GF-D8 (cell line): ENCODE data around the gene MBD5.

Experiments
- DNase-seq: peaks from one replicate; lab custom pipeline; 2025; lab: John Stamatoyannopoulos, UW

MBD5 gene

DNA sequence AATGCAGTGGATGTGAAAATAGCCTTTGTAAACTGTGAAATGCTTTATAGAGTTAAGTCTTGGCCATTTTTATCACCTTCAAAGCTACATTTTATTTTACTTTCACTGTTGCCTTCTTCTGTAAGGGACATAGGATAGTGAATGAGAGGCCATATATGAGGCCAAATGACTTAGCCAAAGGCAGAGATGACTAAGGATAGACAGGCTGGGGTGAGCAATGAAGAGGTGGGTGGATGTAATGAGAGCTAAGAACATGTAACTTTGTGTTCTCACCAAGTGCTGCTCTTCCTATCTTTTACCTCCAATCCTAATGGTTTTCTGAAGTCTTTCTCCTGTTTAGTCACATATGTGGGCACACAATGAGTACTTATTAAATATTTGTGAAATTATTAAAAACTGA, 101.9 kb downstream of the MBD5 start:
- DNase-seq: no peak

DNA sequence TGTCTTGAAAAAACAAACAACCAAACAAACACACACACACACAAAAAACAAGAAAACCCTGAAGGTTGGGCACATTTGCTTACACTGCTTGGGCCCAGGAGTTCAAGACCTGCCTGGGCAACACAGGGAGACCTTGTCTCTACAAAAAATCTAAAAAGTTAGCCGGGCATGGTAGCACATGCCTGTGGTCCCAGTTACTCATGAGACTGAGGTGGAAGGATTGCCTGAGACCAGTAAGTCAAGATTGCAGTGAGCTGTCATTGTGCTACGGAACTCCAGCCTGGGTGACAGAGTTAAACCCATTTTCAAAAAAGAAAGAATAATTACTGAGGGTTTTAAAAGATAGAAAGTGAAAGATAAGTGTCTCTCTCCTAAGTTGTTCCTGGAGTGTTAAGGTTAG, 103.4 kb downstream of the MBD5 start:
- DNase-seq: no peak

DNA sequence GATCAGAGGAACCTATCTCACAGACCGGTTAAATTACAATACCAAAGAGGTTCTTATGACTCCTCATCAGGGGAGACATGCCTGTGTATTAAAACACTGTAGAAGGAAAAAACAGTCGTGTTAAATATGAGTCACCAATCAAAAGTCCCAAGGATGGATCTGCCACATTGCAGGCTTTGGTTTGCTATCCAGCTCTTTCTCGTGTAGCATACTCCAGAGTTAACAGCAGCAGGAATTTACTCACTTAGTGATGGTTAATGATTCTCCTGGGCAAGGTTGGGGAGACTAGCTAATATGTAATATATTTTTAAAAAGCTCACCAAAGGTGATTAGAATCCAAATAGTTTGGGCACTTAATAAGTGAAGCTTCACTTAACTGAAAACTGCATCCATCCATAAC, 109.7 kb downstream of the MBD5 start:
- no peak for DNase-seq

GRCh38 chr2:148132412-148132811, 111.5 kb downstream of the MBD5 start:
- DNase-seq: no peak

DNA sequence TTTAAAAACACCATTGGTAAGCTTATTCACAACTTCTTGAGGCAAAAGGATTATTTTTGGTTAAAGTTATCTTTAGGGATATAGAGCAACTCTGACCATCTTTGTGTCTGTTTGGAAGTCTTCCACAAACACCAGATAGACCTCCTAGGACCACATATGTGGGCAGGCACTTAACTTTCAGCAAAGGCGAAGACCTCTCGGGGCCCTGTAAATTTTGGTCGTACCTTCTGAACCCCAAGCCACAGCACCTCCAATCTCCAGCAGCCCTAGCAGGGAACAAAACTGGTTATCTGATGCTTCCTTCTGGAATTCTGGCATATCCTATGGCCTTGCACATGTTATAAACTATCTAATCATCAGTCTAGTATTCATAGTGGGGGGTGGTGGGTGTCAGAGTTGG, 114.8 kb downstream of the MBD5 start:
- DNase-seq: no peak

DNA sequence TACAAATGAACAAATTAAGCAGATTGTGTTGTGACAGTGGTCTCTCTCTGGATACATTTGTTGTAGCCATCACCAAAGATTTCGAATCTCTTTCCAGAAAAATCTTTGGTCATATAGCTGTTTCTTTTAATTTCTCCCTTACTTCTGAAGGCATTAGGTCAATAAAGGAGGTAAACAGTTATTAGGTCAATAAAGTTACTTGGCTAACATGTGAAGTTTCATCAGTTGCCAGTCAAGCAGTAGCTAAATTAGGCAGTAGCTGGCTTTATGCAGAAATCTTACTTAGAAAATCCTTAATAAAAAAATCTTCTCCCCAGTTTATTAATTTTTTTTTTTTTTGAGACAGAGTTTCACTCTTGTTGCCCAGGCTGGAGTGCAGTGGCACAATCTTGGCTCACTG, 115.5 kb downstream of the MBD5 start:
- no peak for DNase-seq

GRCh38 chr2:148161909-148162435, 141.1 kb downstream of the MBD5 start:
- DNase-seq: no peak

DNA sequence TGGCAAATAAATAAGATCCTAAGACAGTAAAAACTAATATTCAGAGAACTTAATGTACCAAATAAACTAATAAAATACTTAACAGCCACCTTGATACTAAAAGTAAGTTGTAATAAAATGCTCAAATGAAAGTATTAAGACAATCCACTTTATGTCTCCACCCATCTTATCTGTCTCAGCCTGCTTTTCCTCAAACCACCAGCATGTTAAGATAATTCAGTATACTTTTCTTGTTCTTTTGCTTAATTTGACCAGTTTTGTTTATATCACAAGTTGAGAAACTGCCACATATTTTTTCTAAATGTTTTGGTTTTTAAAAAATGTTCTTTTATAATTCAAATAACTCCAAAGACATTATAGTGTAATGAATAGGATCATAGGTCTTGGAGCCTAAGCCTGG, 142.0 kb downstream of the MBD5 start:
- DNase-seq: no peak

- no peak for DNase-seq
Observed at GRCh38 chr2:148165975-148166374, 145.1 kb downstream of the MBD5 start.

DNA sequence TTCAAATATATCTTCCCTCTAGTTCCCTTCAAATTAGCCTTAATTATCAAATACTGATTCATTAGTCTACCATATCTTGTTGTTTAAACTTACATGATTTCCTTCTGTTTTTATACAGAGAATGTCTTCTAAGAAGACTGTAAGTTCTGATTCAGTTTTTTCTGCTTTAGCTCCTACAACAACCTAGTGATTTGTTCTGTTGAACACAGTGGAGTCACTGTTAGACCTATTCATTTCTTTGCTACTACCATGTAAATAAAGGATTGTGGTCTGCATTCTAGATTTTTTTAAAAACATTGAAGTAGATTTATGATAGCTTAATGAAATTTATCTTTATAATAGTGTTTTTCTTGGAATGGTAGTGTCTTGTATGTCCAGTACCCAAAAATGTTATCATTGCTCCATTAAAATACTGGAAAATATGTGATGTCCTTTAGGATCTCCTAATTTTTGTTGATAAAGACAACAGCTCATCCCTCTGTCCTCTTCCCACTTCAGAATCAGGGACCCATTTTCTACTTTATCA, 146.4 kb downstream of the MBD5 start:
- no peak for DNase-seq

- DNase-seq: no peak
Observed at GRCh38 chr2:148167855-148168254, 147.0 kb downstream of the MBD5 start.

DNA sequence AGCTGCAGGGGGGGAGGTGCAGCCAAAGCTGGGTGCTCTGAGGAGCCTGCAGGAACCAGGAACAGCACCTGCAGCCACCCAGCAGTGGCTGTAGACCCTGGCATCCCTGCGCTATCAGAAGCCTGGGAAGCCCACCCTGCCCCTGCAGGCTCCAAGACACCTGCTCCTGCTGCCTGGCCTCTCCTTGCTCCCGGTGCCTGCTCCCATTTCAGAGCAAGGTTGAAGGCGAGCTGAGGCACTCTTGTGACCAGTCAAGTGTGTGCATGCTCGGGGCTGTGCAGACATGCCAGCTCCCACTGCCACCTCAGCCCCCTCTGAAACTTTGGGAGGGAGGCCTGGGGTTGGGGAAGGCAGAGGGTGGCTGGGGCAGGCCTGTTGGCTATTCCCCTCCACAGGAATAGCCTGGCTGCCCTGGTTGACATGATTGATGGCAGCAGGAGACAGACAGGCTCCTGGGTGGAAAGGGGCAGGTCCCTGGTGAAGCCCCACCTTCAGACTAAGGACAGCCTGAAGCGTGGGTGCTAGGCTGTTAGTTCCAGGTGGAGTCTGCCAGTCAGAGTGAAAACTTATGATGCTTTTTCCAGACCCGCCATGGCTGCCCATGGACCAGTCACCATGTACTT, 151.4 kb downstream of the MBD5 start:
- DNase-seq: no peak

- DNase-seq: no peak
Observed at GRCh38 chr2:148173168-148173567, 152.3 kb downstream of the MBD5 start.

DNA sequence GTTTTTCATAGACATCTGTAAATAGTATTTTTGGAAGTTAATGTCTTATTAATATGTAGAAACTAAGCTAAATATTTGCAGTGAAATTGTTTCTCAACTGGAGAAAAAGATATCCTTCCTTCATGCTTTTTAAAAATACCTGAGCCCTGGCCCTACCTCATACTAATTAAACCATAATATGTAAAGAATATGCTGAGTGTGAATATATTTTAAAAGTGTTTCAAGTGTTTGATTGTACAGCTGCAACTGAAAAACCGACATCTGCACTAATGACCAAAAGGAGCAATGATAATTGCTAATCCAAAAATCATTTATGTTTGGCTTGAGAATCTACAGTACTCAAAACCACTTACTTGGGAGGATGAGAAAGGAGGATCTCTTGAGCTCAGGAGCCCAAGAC, 156.7 kb downstream of the MBD5 start:
- no peak for DNase-seq

- DNase-seq: no peak
Observed at GRCh38 chr2:148179724-148180123, 158.8 kb downstream of the MBD5 start.

GRCh38 chr2:148184976-148185375, 164.1 kb downstream of the MBD5 start:
- DNase-seq: no peak

GRCh38 chr2:148194882-148195281, 174.0 kb downstream of the MBD5 start:
- no peak for DNase-seq

DNA sequence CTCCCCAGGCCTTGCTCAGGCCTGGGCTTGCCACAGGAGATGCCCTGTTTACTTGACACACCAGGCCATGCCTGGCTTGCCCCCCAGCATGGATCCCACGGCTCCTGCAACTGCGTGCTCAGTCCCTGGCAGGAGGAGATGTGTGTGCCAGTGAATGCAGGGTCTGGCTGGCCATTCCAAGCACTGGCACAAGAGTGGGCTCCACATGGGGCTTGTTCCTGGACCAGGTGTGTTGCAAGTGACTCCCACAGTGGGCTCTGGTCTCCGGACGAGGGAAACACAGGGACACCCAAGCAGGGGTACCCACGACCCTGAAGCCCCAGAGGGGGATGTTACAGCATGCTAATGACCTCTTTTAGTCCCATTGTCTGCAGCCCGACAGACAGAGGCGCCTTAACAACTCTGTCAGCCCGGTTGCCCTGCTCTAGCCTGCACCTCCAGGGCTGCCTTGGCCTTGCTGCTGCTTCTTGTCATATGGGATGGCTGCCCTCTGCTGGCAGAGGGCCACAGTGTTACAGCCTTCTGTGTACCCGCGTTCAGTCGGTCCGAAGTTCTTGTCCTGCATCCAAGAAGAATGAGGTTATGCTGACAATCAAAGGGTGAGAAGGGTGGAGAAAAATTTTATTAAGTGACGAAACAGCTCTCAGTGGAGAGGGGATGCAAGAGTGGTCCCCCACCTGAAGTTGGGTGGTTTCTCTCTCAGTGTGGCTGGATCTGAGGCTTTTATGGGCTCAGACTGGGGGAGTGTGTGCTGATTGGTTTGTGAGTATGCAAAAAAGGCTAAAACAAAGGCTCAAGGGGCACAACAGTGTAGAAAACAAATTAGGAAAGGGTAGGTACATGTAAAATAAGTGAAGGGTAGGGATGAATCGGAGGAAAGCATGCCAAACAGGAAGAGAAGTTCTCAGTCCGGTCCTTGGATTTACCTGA, 180.4 kb downstream of the MBD5 start:
- peak; percentile 1 for DNase-seq

DNA sequence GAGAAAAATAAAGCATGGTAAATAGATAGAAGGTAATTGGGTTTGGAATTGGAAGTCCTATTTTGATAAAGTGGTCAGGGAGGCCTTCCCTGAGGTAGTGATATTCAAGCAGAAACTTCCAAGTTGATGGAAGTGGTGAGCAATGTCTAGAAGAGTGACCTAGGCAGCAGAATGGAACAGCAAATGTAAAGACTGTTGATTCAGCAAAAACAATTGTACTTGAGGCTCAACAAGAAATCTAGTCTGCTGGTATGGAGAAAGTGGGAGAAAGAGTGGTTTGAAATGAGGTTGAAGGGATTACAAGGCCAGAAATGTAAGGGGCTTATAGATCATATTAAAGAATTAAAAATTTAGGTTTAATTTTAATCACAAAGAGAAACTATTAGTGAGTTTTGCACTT, 181.3 kb downstream of the MBD5 start:
- no peak for DNase-seq

GRCh38 chr2:148207111-148207510, 186.2 kb downstream of the MBD5 start:
- no peak for DNase-seq

GRCh38 chr2:148209603-148210002, 188.7 kb downstream of the MBD5 start:
- DNase-seq: no peak

DNA sequence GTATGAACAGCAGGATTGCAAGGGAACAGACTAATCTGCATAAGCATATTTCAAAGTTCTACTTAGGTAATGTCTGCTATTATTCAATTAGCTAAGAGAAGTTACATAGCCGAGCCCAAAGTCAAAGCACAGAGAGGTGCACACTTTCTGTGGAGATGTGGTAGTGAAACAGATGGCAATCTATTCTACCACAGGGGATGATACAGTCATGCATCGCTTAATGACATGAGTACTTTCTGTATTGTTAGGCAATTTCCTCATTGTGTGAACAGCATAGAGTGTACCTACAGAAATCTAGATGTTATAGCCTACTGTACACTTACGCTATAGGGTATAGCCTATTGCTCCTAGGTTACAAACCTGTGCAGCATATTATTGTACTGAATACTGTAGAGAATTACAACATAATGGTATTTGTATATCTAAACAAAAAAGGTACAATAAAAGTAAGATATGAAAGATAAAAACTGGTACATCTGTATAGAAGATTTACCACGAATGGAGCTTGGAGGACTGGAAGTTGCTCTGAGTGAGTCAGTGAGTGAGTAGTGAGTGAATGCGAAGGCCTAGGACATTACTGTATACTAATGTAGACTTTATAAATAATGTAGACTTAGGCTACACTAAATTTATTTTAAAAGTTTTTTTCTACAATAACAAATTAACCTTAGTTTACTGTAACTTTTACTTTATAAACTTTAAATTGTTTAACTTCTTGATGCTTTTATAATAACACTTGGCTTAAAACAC, 197.6 kb downstream of the MBD5 start:
- no peak for DNase-seq
